Measurements from ENCODE around the gene YIF1B. TPM values are rescaled to one million over a fixed set of nuclear protein-coding genes. Genes with fewer than 3 reads are reported as not detected.

The YIF1B gene
- polyA plus RNA-seq, 1 donor (not counting 4 experiments of a cell fraction or from before 2014, with no cell fraction given): 38.1 TPM

- Histone ChIP-seq H3K9me3 (ENCODE audit: control insufficient read depth, low read depth, low read length) (no peaks in the 10 kb centered on the region), H3K4me2 (ENCODE audit: control insufficient read depth, extremely low read depth, insufficient read depth, low read depth, low read length) (peak overlapping the region; percentile 99), H4K20me1 (ENCODE audit: control insufficient read depth, extremely low read depth, insufficient read depth, low read length) (peaks cover 35% of the 10 kb centered on the region), H3K27me3 (ENCODE audit: control insufficient read depth, extremely low read depth, insufficient read depth, low read length) (no peaks in the 10 kb centered on the region), H3K9ac (ENCODE audit: control insufficient read depth, extremely low read depth, insufficient read depth, low read length) (peak overlapping the region; percentile 93), H2AFZ (ENCODE audit: control insufficient read depth, low read length) (no peak overlapping the region), H3K79me2 (ENCODE audit: control insufficient read depth, insufficient read depth, low read length) (peaks cover 85% of the 10 kb centered on the region), H3K27ac (ENCODE audit: control insufficient read depth, insufficient read depth, low read length) (peak overlapping the region; percentile 95), H3K9me1 (ENCODE audit: control insufficient read depth, extremely low read depth, insufficient read depth, low read length) (peaks cover 8% of the 10 kb centered on the region), H3K4me1 (ENCODE audit: control insufficient read depth, extremely low read depth, insufficient read depth, low read length) (peaks cover 43% of the 10 kb centered on the region), H3K4me3 (ENCODE audit: control insufficient read depth in 2 of 3, extremely low read depth in 1 of 3, insufficient read depth in 2 of 3, low read depth in 1 of 3, low read length in 3 of 3) (peak overlapping the region; percentile 90 to 99 (median 96)), H3K36me3 (ENCODE audit: control insufficient read depth in 2 of 2, extremely low read depth in 1 of 2, insufficient read depth in 2 of 2, low read length in 2 of 2) (peaks cover 3 to 15% of the 10 kb centered on the region in 2 experiments)
- dilution Hi-C loops (cut with MboI; ENCODE audit: extremely low pct_ligation_motif_present, low sequenced_read_pairs): no loop called here
- no peak for TF ChIP-seq CTCF (optimal IDR thresholded peaks at IDR 0.05 in 1 of 3, IDR thresholded peaks at IDR 0.05 in 1 of 3, conservative IDR thresholded peaks at IDR 0.05 in 1 of 3; ENCODE audit: extremely low read depth in 1 of 3, insufficient read depth in 2 of 3, low read length in 3 of 3)
- TF ChIP-seq EZH2 (IDR thresholded peaks at IDR 0.05; ENCODE audit: low read length): no peak
- FAIRE-seq: peak; percentile 39
- no peak for DNase-seq (ENCODE audit: low read depth, low spot score)
Measured at GRCh38 chr19:38267761-38268483, 47.8 kb downstream of the YIF1B start.

GRCh38 chr19:38266981-38267597 is 48.7 kb downstream of the YIF1B start:
- no peaks in the 10 kb centered on the region for H3K27me3 ChIP-seq (ENCODE audit: control insufficient read depth, extremely low read depth, insufficient read depth, low read length)
- H2AFZ ChIP-seq (ENCODE audit: control insufficient read depth, low read length): no peak overlapping the region
- H3K4me3 ChIP-seq (ENCODE audit: control insufficient read depth in 2 of 3, extremely low read depth in 1 of 3, insufficient read depth in 2 of 3, low read depth in 1 of 3, low read length in 3 of 3): peak overlapping the region; percentile 90 to 99 (median 96)
- H4K20me1 ChIP-seq (ENCODE audit: control insufficient read depth, extremely low read depth, insufficient read depth, low read length): peaks cover 35% of the 10 kb centered on the region
- FAIRE-seq (peak; percentile 96), DNase-seq (ENCODE audit: low read depth, low spot score) (no peak)
- dilution Hi-C loops (cut with MboI; ENCODE audit: extremely low pct_ligation_motif_present, low sequenced_read_pairs): no loop called here
- peak overlapping the region; percentile 99 for H3K4me2 ChIP-seq (ENCODE audit: control insufficient read depth, extremely low read depth, insufficient read depth, low read depth, low read length)
- no peaks in the 10 kb centered on the region for H3K9me3 ChIP-seq (ENCODE audit: control insufficient read depth, low read depth, low read length)
- no peak for TF ChIP-seq EZH2 (IDR thresholded peaks at IDR 0.05; ENCODE audit: low read length)
- TF ChIP-seq CTCF (optimal IDR thresholded peaks at IDR 0.05 in 1 of 3, IDR thresholded peaks at IDR 0.05 in 1 of 3, conservative IDR thresholded peaks at IDR 0.05 in 1 of 3; ENCODE audit: extremely low read depth in 1 of 3, insufficient read depth in 2 of 3, low read length in 3 of 3): no peak
- peaks cover 3 to 15% of the 10 kb centered on the region in 2 experiments for H3K36me3 ChIP-seq (ENCODE audit: control insufficient read depth in 2 of 2, extremely low read depth in 1 of 2, insufficient read depth in 2 of 2, low read length in 2 of 2)
- peaks cover 8% of the 10 kb centered on the region for H3K9me1 ChIP-seq (ENCODE audit: control insufficient read depth, extremely low read depth, insufficient read depth, low read length)
- H3K9ac ChIP-seq (ENCODE audit: control insufficient read depth, extremely low read depth, insufficient read depth, low read length): peak overlapping the region; percentile 93
- H3K27ac ChIP-seq (ENCODE audit: control insufficient read depth, insufficient read depth, low read length): peak overlapping the region; percentile 95
- peaks cover 77% of the 10 kb centered on the region for H3K79me2 ChIP-seq (ENCODE audit: control insufficient read depth, insufficient read depth, low read length)
- H3K4me1 ChIP-seq (ENCODE audit: control insufficient read depth, extremely low read depth, insufficient read depth, low read length): peaks cover 43% of the 10 kb centered on the region
